GM12864 (cell line): Measurements from ENCODE around the gene APOL2.
"Not testable (repeated sequence)": the region's sequence is repeated elsewhere in the genome, so short reads cannot be mapped to it uniquely, and the experiment has no call there.

Experiments
- DNase-seq: peaks from one replicate; pipeline ENCODE4 v3.0.0-alpha.2; 2011; ENCODE audit warnings: low read depth
- H3K4me3 ChIP-seq: 2 replicates; pipeline ENCODE4 v1.5.1; 2011; ENCODE audit warnings: mild to moderate bottlenecking, low read depth, low read length, control low read depth
- TF ChIP-seq, protein P1 (sequence below): IDR thresholded peaks from 2 replicates; pipeline ENCODE4 v1.5.1; 2011; ENCODE audit warnings: low read depth, mild to moderate bottlenecking, moderate library complexity, low read length, control low read depth, inconsistent platforms; ENCODE audit errors: missing control alignments

APOL2 gene

DNA sequence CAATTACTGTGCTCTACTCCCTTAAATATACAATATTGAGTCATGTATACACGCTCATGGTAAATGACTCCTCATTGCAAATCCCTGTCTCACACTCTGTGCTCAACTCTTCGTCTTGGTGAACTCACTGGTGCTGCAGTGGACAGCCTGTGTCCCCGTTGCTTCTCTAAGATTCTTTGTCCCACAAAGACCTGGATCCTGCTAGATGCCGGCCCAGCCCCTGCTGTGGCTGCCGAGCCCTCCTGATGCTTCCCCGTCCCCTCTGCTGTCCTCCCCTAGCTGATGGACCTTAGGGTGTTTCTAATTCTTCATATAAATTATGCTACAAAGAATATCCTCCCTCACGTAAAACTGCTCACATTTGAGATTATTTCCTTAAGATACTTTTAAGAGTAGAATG, 5.5 kb downstream of the APOL2 start:
- H3K4me3 ChIP-seq, result no peak overlapping the region
- TF ChIP-seq, protein P1, sequence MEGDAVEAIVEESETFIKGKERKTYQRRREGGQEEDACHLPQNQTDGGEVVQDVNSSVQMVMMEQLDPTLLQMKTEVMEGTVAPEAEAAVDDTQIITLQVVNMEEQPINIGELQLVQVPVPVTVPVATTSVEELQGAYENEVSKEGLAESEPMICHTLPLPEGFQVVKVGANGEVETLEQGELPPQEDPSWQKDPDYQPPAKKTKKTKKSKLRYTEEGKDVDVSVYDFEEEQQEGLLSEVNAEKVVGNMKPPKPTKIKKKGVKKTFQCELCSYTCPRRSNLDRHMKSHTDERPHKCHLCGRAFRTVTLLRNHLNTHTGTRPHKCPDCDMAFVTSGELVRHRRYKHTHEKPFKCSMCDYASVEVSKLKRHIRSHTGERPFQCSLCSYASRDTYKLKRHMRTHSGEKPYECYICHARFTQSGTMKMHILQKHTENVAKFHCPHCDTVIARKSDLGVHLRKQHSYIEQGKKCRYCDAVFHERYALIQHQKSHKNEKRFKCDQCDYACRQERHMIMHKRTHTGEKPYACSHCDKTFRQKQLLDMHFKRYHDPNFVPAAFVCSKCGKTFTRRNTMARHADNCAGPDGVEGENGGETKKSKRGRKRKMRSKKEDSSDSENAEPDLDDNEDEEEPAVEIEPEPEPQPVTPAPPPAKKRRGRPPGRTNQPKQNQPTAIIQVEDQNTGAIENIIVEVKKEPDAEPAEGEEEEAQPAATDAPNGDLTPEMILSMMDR, result no peak
- no peak for DNase-seq

DNA sequence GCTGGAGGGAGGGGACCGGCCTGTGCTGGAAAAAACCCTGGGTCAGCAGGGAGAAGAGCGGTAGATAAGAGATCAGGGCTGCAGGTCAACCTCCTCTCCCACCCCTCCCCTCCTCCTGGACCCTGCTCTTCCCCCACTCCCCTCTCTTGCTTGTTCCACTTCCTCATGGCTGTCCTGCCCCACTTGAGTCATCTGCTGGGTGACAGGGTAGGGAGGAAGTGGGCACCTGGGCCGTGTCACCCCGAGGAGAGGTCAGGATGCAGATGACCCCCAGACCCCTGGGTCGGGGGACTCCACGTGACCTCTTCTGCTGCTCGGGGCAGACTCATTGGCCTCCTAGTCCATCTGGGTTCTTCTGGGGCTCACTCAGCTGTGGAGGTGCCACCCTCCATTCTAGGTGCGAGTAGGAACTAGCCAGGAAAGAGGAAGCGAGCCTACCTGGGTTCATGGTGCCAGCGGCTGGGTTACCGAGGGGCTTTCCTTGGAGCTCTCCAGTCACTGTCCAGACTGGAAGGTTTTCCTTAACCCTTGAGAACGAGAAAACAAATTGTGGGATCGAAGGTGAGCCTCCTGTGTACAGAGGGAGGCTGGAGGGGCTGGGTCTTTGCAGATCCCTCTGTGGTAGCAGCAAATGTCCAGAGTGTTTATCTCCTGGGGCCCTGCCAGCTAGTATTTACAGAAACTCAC, 6.5 kb downstream of the APOL2 start:
- TF ChIP-seq, protein P1, result no peak
- DNase-seq, result no peak
- no peak overlapping the region for H3K4me3 ChIP-seq

DNA sequence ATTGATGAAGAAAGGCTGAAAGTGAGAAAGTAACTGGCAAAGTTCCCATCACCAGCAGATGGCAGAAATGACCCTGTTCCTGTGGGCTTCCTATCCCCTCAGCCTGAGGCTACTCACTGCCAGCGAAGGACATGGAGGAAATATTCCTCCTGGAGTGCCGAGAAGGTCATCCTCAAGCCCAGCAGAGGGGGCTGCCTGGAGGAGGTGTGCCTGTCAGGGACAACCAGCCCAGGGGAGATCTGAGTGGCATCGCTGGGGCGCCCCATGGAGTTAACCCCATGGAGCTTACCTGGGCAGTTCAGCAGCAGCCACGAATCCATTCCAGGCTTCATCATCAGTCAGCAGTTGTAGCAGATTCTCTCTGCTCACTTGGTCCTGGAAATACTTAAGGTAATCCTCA, 8.3 kb downstream of the APOL2 start:
- DNase-seq, H3K4me3 ChIP-seq: not testable (repeated sequence)

DNA sequence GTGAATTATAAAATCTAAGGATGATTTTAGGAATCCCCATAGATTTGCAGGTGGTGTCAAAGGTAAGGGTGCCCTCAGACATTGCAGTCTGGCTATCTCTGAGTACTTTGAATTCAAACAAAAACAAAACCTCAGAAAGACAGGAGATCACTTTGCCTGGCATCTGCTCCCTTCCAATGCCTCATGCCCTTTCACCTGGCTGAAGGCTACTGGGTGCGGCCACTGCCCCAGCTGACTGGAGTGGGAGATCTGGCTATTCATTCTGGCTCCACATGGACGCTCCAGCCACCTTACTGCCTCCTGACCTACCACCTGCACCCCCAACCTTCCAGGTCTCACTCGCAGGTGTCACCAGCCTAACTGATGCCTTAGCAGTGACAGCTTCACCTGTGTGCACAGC, 9.7 kb downstream of the APOL2 start:
- not testable (repeated sequence) for DNase-seq, H3K4me3 ChIP-seq

DNA sequence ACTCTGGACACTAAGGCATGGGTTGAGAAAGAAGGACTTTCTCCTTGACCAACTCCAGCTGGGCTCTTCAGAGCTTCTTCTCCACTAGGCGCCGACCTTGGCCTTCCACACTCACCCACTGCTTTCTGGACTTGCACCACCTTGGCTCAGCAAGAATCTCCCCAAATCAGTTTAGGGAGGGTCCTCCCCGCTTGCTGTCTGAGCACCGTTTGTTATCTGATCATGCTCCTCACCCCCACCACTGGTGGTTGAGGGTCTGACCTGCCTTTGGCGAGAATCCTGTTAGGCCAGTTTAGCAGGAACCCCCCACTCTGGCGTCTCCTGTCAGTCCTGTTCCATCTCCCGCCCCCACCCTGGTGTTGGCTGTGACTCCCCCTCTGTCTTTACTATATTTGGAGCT, 10.4 kb downstream of the APOL2 start:
- no peak overlapping the region for H3K4me3 ChIP-seq
- DNase-seq, result no peak
- TF ChIP-seq, protein P1, result no peak

DNA sequence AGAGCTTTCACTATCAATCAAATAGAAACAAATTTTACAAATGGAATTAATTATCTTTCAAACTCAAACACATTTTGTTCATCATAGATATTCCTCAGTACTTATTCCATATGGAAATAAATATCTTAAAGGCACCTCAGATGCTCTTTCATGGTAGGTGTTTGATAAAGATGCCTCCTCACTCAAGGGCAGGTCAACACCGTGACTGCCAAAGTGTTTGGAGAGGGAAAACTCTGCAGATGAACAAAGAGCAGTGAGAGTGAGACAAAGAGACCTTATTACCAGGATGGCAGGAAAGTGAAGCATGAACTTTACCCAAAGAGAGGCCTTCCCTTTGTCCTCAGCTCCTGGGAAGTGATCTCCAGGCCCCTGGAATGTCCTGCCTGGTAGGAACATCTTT, 11.0 kb downstream of the APOL2 start:
- DNase-seq, H3K4me3 ChIP-seq: not testable (repeated sequence)

DNA sequence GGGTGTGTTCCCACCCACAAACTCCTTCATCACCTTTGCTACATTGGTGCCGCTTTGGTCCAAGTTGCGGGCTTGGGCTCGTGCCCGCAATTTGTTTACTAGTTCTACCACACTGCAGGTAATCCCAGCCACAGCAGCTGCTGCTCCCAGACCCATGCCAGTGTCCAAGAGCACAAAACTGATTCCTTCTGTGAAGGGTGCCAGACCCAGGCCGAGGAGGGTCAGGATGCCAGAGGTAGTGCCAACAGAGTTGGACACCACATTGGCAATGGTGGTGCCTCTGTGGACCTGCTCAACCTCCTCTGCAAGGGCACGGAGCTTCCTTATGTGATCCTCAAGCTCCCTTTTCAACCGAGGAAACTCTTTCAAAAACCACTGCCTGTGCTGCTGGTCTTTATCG, 11.5 kb downstream of the APOL2 start:
- DNase-seq, result no peak
- TF ChIP-seq, protein P1, result no peak
- H3K4me3 ChIP-seq, result no peak overlapping the region

DNA sequence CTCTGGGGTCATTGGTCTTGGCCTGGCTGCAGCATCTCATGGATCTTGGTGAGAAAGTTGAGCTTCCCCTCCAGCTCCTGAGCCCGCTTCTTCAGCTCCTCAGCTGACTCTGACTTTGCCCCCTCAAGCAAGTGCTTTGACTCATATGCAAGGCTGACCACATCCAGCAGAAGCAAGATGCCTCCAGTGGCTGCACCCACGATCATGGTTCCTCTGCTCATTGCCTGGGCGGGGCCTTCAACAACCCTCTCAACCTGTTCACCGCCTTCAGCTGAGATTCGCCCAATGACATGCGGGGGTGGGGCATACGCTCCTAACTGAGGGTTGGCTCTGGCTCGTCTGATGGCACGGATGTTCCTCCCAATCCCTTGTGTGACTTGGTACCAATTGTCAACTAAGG, 11.9 kb downstream of the APOL2 start:
- TF ChIP-seq, protein P1, result no peak
- H3K4me3 ChIP-seq, result no peak overlapping the region
- no peak for DNase-seq

DNA sequence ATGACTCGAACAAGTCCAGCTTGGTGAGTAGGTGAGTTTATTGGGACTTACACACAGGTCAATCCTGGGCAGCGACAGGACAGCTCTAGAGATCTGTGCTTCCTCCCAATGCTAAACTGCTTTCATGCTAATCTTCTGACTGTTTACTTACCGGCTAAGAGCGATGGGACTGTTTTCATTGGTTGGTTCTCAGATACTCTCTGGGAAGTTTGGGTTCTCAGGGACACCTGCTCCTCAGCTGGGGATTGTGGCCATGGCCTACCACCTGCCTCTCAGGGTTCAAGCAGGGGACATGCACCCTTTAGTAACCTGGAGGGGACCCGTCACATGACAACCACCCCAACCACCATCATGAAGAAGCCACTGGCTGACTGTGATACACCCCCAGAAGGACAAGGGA, 13.1 kb downstream of the APOL2 start:
- TF ChIP-seq, protein P1, result no peak
- no peak overlapping the region for H3K4me3 ChIP-seq
- DNase-seq, result no peak
